Measurements from ENCODE around the gene MYO18A.

MYO18A gene

DNA sequence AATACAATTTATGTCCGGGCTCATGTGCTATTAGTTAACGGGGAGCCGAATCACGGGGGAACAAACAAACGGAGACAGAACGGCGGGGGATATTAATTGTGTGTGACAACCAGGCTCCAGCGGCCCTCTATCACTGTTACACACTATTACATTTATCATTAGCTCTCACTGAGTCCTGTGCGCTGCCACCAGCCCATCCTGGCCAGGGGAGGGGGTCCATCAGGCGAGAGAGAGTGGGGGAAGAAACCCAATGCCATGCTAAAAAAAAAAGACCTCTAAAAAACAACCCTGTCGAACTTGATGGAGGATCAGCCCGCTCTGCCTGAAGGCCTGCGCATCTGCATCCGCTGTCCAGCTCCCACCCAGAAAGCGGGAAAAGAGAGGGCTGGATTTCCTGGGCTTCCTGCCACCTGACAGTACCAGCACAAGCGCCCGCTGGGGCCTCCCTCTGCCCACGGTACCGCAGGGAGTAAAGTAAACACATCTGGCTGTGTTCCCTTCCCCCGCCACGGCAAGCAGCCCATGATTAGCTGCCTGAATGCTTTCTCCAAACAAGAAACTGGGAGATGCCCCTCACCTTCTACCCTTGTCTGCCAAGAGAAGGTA lies 95.6 kb downstream of the MYO18A start:
- no peak for DNase-seq (ENCODE audit: low read depth in 2 of 3, low spot score in 2 of 3)

GRCh38 chr17:29080965-29081364 lies 99.2 kb downstream of the MYO18A start:
- DNase-seq (ENCODE audit: low read depth in 2 of 3, low spot score in 2 of 3): no peak

DNA sequence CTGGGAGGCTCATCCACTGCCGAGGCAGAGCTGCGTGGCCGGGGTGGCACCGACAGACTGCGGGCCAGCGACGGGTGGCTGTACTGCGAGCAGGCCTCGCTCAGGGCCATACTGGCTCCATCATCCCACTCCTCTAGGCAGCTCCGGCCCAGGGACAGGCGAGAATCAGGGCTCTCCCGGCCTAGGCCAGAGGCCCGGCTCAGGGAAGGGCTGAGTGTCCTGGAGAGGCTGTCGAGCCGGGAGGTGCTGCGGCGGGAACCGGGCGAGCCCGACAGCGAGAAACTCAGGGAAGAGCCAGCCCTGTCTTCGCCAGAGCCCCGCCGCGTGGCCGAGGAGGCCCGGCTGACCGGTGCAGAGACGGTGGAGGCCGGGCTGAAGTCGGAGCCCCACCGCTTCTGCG lies 99.9 kb downstream of the MYO18A start:
- no peak for DNase-seq (ENCODE audit: low read depth in 2 of 3, low spot score in 2 of 3)

GRCh38 chr17:29079887-29080286 lies 100.3 kb downstream of the MYO18A start:
- DNase-seq (ENCODE audit: low read depth in 2 of 3, low spot score in 2 of 3): no peak

GRCh38 chr17:29079433-29079832 lies 100.8 kb downstream of the MYO18A start:
- DNase-seq (ENCODE audit: low read depth in 2 of 3, low spot score in 2 of 3): no peak

- no peak for DNase-seq (ENCODE audit: low read depth in 2 of 3, low spot score in 2 of 3)
These were observed 101.8 kb downstream of the MYO18A start for GRCh38 chr17:29078183-29079045.

GRCh38 chr17:29077320-29077719 lies 102.9 kb downstream of the MYO18A start:
- no peak for DNase-seq (ENCODE audit: low read depth in 2 of 3, low spot score in 2 of 3)

- DNase-seq (ENCODE audit: low read depth in 2 of 3, low spot score in 2 of 3): no peak
These were observed 103.5 kb downstream of the MYO18A start for GRCh38 chr17:29076722-29077121.

GRCh38 chr17:29076087-29076486 lies 104.1 kb downstream of the MYO18A start:
- no peak for DNase-seq (ENCODE audit: low read depth in 2 of 3, low spot score in 2 of 3)

DNA sequence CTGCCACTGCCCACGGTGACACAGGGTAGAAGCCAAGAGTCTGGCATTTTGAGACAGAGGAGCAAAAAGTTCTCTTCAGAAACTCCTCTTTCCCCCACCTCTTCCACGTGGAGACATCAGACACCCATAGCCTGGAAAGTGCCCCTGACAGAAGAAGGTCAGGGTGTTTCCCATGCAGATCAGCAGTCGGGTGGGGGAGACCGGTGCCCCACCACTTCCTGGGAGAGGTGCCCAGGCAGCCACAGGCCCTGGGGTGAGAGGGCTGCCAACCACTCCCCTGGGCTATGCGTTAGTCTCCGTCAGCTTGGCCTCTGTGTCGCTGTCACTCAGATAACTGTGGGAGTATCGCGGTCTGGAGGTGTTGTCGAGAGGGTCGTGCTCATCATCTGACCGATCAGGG lies 105.7 kb downstream of the MYO18A start:
- no peak for DNase-seq (ENCODE audit: low read depth in 2 of 3, low spot score in 2 of 3)

GRCh38 chr17:29073520-29073919 lies 106.7 kb downstream of the MYO18A start:
- DNase-seq (ENCODE audit: low read depth in 2 of 3, low spot score in 2 of 3): no peak

- DNase-seq (ENCODE audit: low read depth in 2 of 3, low spot score in 2 of 3): no peak
These were observed 107.2 kb downstream of the MYO18A start for GRCh38 chr17:29073045-29073444.

DNA sequence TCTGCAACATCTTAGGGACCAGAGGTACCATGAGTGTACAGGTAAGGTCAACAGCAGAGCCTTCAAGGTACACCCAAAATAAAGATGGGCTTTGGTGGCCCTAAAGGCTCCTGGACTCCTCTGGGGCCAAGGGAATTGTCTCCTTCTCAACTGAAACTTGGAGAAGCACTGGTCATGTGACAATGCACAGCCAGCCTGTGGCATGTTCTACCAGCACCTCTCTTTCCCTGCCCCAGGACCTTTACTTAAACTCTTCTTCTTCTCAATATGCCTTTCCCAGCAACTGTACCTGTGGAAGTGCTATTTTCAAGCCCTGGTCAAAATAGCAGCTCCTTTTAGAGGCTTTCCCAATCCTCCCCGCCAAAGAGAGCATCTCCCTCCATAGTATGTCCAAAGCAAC lies 108.9 kb downstream of the MYO18A start:
- DNase-seq (ENCODE audit: low read depth in 2 of 3, low spot score in 2 of 3): no peak

GRCh38 chr17:29070781-29071180 lies 109.4 kb downstream of the MYO18A start:
- no peak for DNase-seq (ENCODE audit: low read depth in 2 of 3, low spot score in 2 of 3)

- no peak for DNase-seq (ENCODE audit: low read depth in 2 of 3, low spot score in 2 of 3)
These were observed 109.9 kb downstream of the MYO18A start for GRCh38 chr17:29070308-29070707.

- no peak for DNase-seq (ENCODE audit: low read depth in 2 of 3, low spot score in 2 of 3)
These were observed 110.6 kb downstream of the MYO18A start for GRCh38 chr17:29069526-29070041.

- no peak for DNase-seq (ENCODE audit: low read depth in 2 of 3, low spot score in 2 of 3)
These were observed 111.4 kb downstream of the MYO18A start for GRCh38 chr17:29068818-29069217.

GRCh38 chr17:29066606-29067005 lies 113.6 kb downstream of the MYO18A start:
- DNase-seq (ENCODE audit: low read depth in 2 of 3, low spot score in 2 of 3): no peak

GRCh38 chr17:29066047-29066446 lies 114.2 kb downstream of the MYO18A start:
- DNase-seq (ENCODE audit: low read depth in 2 of 3, low spot score in 2 of 3): no peak

DNA sequence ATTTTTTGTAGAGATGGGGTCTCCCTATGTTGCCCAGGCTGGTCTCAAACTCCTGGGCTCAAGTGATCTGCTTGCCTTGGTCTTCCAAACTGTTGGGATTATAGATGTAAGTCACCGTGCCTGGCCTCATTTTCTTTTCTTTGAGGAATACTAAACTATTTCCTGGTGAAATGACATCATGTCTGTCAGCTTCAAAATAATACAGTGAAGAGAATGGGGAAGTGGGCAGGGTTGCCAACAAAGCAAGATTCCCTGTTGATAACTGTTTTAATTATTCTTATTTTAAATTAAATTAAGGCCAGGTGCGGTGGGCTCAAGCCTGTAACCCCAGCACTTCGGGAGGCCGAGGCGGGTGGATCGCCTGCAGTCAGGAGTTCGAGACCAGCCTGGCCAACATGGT lies 116.2 kb downstream of the MYO18A start:
- no peak for DNase-seq (ENCODE audit: low read depth in 2 of 3, low spot score in 2 of 3)

DNA sequence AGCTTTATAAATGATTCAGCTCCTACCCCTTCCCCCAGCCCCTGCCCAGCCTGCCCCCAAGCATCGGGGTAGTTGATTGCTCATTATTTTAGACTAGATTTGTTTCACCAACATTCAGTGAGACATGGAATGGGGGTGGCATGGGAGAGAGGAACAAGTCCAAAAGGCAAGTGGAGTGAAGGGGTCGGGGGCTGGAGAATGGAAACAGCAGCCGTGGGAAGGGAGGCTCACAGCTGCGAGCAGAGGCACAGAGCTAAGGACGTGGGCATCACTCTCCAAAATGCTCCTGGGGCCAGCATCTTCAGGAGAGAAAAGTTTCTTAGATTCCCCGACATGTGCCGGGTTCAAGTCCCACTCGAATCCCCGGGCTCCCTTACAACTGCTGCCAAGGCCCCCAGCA lies 118.0 kb downstream of the MYO18A start:
- no peak for DNase-seq (ENCODE audit: low read depth in 2 of 3, low spot score in 2 of 3)

DNA sequence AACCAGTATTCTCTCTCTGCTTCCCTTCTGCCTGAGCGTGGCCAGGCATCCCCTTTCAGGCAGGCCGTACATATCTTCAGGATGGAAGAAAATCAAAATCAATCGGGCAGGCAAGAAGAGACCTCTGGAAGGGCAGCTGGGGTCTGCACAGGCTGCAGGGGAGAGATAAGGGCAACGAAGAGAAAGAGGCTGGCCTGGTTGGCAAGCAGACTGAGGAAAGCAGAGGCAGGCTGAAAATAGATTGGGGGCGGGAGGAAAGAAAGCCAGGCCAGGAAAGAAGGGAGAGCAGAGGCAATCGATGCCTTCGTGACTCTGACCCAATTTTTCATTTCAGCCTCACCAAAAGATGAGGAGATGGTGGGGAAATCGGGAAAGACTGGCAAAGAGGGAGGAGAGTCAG lies 119.2 kb downstream of the MYO18A start:
- DNase-seq (ENCODE audit: low read depth in 2 of 3, low spot score in 2 of 3): no peak

DNA sequence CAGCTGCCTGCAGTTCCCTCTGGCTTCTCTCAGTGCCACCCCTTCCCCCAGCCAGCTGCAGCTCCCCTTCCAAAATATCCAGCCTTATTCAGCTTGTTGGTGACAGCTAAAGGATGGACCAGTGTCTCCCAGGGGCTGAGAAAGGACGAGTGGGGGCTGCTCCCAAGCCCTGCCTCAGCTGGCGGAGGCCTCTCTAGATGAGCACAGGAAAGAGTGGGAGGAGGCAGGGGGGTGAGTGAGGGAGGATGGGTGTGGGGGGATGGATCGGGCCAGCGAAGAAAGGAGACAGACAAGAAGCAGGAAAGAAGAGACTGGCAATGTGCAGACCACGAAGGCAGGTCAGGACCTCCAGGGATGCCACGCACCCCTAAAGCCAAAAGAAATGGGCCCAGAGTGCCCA lies 119.7 kb downstream of the MYO18A start:
- DNase-seq (ENCODE audit: low read depth in 2 of 3, low spot score in 2 of 3): no peak
